Measurements from ENCODE around the gene RPS16. TPM values are rescaled to one million over a fixed set of nuclear protein-coding genes. Genes with fewer than 3 reads are reported as not detected.
A peak's percentile ranks its signal among the peaks of the same experiment; 100 is the strongest.

RPS16 gene
- total and polyA plus RNA-seq, 2 of the 13 experiments (the other 11 are each of a cell fraction or from before 2014, with no cell fraction given), result 488 to 2,583 TPM

DNA sequence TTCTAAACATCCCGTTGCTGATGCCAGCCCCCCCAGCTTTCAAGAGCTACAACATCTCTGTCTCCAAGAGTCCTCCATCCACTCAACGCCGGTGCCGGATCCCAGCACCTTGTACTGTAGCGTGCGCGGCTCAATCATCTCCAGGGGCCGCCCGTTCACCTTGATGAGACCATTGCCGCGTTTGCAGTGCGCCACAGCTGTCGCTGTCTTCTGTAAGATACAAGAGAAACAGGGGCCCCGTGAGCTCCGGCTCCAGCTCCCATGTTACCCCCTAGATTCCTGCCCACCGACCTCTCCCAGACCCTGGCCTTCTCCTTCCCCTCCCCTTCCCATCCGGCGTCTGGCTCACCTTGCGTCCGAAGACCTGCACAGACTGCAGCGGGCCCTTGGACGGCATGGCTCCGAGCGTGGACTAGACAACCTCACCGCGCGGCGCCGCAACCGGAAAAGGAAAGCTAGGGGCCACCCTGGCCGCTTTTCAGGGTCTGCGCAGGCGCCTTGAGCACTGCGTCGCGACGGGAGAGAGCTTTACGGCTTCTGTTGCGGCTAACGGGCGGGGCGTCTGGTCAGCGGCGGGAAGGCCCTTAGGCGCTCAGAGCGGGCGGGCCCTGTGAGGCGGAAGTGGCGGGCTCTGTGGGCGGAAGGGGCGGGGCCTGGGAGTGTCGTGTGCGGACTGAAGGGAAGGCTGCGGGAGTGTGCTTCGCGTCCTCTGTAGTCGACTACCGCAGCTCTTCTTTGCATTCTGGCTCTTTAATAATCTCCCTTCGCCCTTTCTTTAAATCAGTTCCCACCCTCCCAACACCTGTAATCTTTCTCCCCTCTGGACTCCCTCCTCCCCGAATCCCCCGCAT lies at the start of gene RPS16 (continued):
- TF ChIP-seq, protein P1, sequence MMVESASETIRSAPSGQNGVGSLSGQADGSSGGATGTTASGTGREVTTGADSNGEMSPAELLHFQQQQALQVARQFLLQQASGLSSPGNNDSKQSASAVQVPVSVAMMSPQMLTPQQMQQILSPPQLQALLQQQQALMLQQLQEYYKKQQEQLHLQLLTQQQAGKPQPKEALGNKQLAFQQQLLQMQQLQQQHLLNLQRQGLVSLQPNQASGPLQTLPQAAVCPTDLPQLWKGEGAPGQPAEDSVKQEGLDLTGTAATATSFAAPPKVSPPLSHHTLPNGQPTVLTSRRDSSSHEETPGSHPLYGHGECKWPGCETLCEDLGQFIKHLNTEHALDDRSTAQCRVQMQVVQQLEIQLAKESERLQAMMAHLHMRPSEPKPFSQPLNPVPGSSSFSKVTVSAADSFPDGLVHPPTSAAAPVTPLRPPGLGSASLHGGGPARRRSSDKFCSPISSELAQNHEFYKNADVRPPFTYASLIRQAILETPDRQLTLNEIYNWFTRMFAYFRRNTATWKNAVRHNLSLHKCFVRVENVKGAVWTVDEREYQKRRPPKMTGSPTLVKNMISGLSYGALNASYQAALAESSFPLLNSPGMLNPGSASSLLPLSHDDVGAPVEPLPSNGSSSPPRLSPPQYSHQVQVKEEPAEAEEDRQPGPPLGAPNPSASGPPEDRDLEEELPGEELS (CRISPR knock-in tag; IDR thresholded peaks at IDR 0.05), result no peak; the same call in 1 of the 2 replicates
- peak; percentile 53; the same call in 1 of the 2 replicates for TF ChIP-seq MYNN (CRISPR knock-in tag; IDR thresholded peaks at IDR 0.05; ENCODE audit: low read depth)
- no peak for TF ChIP-seq CBX2 (IDR thresholded peaks at IDR 0.05; ENCODE audit: low read depth, low read length)
- TF ChIP-seq CBX2 (CRISPR knock-in tag; IDR thresholded peaks at IDR 0.05; ENCODE audit: low read depth), result no peak
- TF ChIP-seq, protein P2, sequence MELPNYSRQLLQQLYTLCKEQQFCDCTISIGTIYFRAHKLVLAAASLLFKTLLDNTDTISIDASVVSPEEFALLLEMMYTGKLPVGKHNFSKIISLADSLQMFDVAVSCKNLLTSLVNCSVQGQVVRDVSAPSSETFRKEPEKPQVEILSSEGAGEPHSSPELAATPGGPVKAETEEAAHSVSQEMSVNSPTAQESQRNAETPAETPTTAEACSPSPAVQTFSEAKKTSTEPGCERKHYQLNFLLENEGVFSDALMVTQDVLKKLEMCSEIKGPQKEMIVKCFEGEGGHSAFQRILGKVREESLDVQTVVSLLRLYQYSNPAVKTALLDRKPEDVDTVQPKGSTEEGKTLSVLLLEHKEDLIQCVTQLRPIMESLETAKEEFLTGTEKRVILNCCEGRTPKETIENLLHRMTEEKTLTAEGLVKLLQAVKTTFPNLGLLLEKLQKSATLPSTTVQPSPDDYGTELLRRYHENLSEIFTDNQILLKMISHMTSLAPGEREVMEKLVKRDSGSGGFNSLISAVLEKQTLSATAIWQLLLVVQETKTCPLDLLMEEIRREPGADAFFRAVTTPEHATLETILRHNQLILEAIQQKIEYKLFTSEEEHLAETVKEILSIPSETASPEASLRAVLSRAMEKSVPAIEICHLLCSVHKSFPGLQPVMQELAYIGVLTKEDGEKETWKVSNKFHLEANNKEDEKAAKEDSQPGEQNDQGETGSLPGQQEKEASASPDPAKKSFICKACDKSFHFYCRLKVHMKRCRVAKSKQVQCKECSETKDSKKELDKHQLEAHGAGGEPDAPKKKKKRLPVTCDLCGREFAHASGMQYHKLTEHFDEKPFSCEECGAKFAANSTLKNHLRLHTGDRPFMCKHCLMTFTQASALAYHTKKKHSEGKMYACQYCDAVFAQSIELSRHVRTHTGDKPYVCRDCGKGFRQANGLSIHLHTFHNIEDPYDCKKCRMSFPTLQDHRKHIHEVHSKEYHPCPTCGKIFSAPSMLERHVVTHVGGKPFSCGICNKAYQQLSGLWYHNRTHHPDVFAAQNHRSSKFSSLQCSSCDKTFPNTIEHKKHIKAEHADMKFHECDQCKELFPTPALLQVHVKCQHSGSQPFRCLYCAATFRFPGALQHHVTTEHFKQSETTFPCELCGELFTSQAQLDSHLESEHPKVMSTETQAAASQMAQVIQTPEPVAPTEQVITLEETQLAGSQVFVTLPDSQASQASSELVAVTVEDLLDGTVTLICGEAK (IDR thresholded peaks at IDR 0.05), result peak; percentile 57; the same call in 1 of the 2 replicates
- TF ChIP-seq, protein P2 (CRISPR knock-in tag; IDR thresholded peaks at IDR 0.05), result peak; percentile 91; the same call in 1 of the 2 replicates
- no peak for TF ChIP-seq MATR3 (CRISPR knock-in tag; IDR thresholded peaks at IDR 0.05)
- TF ChIP-seq, protein P3, sequence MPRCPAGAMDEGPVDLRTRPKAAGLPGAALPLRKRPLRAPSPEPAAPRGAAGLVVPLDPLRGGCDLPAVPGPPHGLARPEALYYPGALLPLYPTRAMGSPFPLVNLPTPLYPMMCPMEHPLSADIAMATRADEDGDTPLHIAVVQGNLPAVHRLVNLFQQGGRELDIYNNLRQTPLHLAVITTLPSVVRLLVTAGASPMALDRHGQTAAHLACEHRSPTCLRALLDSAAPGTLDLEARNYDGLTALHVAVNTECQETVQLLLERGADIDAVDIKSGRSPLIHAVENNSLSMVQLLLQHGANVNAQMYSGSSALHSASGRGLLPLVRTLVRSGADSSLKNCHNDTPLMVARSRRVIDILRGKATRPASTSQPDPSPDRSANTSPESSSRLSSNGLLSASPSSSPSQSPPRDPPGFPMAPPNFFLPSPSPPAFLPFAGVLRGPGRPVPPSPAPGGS (CRISPR knock-in tag; IDR thresholded peaks at IDR 0.05), result peak; percentile 91
- no peak for TF ChIP-seq ZNF746 (CRISPR knock-in tag; IDR thresholded peaks at IDR 0.05)
- TF ChIP-seq FOXK1 (CRISPR knock-in tag; IDR thresholded peaks at IDR 0.05; ENCODE audit: borderline replicate concordance, low read depth), result peak; percentile 95
- TF ChIP-seq NR2F6 (IDR thresholded peaks at IDR 0.05), result no peak
- TF ChIP-seq NR2F6 (CRISPR knock-in tag; IDR thresholded peaks at IDR 0.05), result no peak; the same call in 1 of the 2 replicates
- 0 out of 2 replicates have a peak, but pooled peaks have one; percentile 7 for TF ChIP-seq ZNF577 (CRISPR knock-in tag; IDR thresholded peaks at IDR 0.05; ENCODE audit: borderline replicate concordance, low read depth)
- TF ChIP-seq ZNF205 (CRISPR knock-in tag; IDR thresholded peaks at IDR 0.05), result peak; percentile 59; the same call in 1 of the 2 replicates
- peak; percentile 88; the same call in 1 of the 2 replicates for TF ChIP-seq ZNF251 (CRISPR knock-in tag; IDR thresholded peaks at IDR 0.05)
- no peak; the same call in 1 of the 2 replicates for TF ChIP-seq ZSCAN9 (CRISPR knock-in tag; IDR thresholded peaks at IDR 0.05; ENCODE audit: borderline replicate concordance)
- TF ChIP-seq DNMT1 (CRISPR knock-in tag; IDR thresholded peaks at IDR 0.05), result no peak
- no peak; the same call in 1 of the 2 replicates for TF ChIP-seq ZNF256 (CRISPR knock-in tag; conservative IDR thresholded peaks at IDR 0.05)

All from HepG2 (cell line).